H9 (cell line): ENCODE results near the gene GSG1L2. TPM values are rescaled to one million over a fixed set of nuclear protein-coding genes. Genes with fewer than 3 reads are reported as not detected.

Experiments
- DNase-seq: peaks from one replicate; pipeline ENCODE4 v3.0.0-alpha.2; 2017
- H2AFZ ChIP-seq: one replicate; pipeline ENCODE4 v1.6.1; 2013; ENCODE audit warnings: mild to moderate bottlenecking, low read length, control low read depth, moderate library complexity
- H2AK5ac ChIP-seq: 2 replicates; pipeline ENCODE4 v1.6.1; 2013; ENCODE audit warnings: low read length, control low read depth, mixed read lengths; ENCODE audit not compliant: insufficient read length
- H2BK120ac ChIP-seq: one replicate; pipeline ENCODE4 v1.6.1; 2013; ENCODE audit warnings: low read depth, mild to moderate bottlenecking, low read length, control low read depth, inconsistent platforms; ENCODE audit not compliant: poor library complexity, severe bottlenecking
- H2BK12ac ChIP-seq: 2 replicates; pipeline ENCODE4 v1.6.1; 2013; ENCODE audit warnings: low read length, control low read depth, mixed read lengths, low read depth; ENCODE audit not compliant: insufficient read length
- H2BK15ac ChIP-seq: 2 replicates; pipeline ENCODE4 v1.6.1; 2013; ENCODE audit warnings: low read depth, low read length, control low read depth
- H2BK20ac ChIP-seq: one replicate; pipeline ENCODE4 v1.6.1; 2013; ENCODE audit warnings: low read depth, mild to moderate bottlenecking, low read length, control low read depth, inconsistent platforms; ENCODE audit not compliant: poor library complexity, severe bottlenecking
- H2BK5ac ChIP-seq: 2 replicates; pipeline ENCODE4 v1.6.1; 2013; ENCODE audit warnings: low read length, control low read depth, mixed read lengths; ENCODE audit not compliant: insufficient read length
- H3K14ac ChIP-seq: 2 replicates; pipeline ENCODE4 v1.6.1; 2013; ENCODE audit warnings: low read length, control low read depth; ENCODE audit not compliant: insufficient read depth
- H3K18ac ChIP-seq: 2 replicates; pipeline ENCODE4 v1.6.1; 2013; ENCODE audit warnings: low read depth, mild to moderate bottlenecking, mixed read lengths, low read length, control low read depth; ENCODE audit not compliant: insufficient read length
- H3K23ac ChIP-seq: 2 replicates; pipeline ENCODE4 v1.6.1; 2013; ENCODE audit warnings: low read length, control low read depth, mixed read lengths, low read depth; ENCODE audit not compliant: insufficient read length
- H3K23me2 ChIP-seq: 2 replicates; pipeline ENCODE4 v1.6.1; 2013; ENCODE audit warnings: low read depth, mild to moderate bottlenecking, mixed read lengths, low read length, control low read depth; ENCODE audit not compliant: insufficient read length, poor library complexity, severe bottlenecking
- H3K27ac ChIP-seq: 2 replicates; pipeline ENCODE4 v1.5.1; 2013; ENCODE audit warnings: low read length, control low read depth, mixed read lengths, low read depth; ENCODE audit not compliant: insufficient read length
- H3K27me3 ChIP-seq: 2 replicates; pipeline ENCODE4 v1.6.1; 2013; ENCODE audit warnings: low read length, control low read depth, inconsistent platforms; ENCODE audit not compliant: insufficient read depth
- H3K4ac ChIP-seq: 2 replicates; pipeline ENCODE4 v1.6.1; 2013; ENCODE audit warnings: low read depth, mild to moderate bottlenecking, control low read depth, inconsistent platforms, low read length, moderate library complexity
- H3K4me1 ChIP-seq: 2 replicates; pipeline ENCODE4 v1.6.1; 2013; ENCODE audit warnings: low read length, control low read depth, inconsistent platforms; ENCODE audit not compliant: insufficient read depth
- H3K4me2 ChIP-seq: 2 replicates; pipeline ENCODE4 v1.6.1; 2013; ENCODE audit warnings: low read length, control low read depth, mixed read lengths; ENCODE audit not compliant: insufficient read length, insufficient read depth
- H3K56ac ChIP-seq: 2 replicates; pipeline ENCODE4 v1.6.1; 2013; ENCODE audit warnings: low read depth, mild to moderate bottlenecking, mixed read lengths, low read length, control low read depth; ENCODE audit not compliant: insufficient read length
- H3K79me1 ChIP-seq: 2 replicates; pipeline ENCODE4 v1.6.1; 2013; ENCODE audit warnings: low read depth, mild to moderate bottlenecking, moderate library complexity, low read length, control low read depth, inconsistent platforms; ENCODE audit not compliant: insufficient read depth, poor library complexity, severe bottlenecking
- H3K79me2 ChIP-seq: 2 replicates; pipeline ENCODE4 v1.6.1; 2013; ENCODE audit warnings: low read length, control low read depth, inconsistent platforms; ENCODE audit not compliant: insufficient read depth
- H3K9ac ChIP-seq: 2 replicates; pipeline ENCODE4 v1.6.1; 2013; ENCODE audit warnings: low read length, control low read depth, mixed read lengths; ENCODE audit not compliant: insufficient read length; ENCODE audit errors: extremely low read depth
- H3K9me3 ChIP-seq: one replicate; pipeline ENCODE4 v1.6.1; 2013; ENCODE audit warnings: low read depth, low read length, inconsistent platforms; ENCODE audit not compliant: control insufficient read depth
- H3T11ph ChIP-seq: one replicate; pipeline ENCODE4 v1.6.1; 2013; ENCODE audit warnings: mild to moderate bottlenecking, low read length, control low read depth, inconsistent platforms
- H4K20me1 ChIP-seq: one replicate; pipeline ENCODE4 v1.6.1; 2013; ENCODE audit not compliant: control insufficient read depth, insufficient read length, insufficient read depth
- H4K5ac ChIP-seq: 2 replicates; pipeline ENCODE4 v1.6.1; 2013; ENCODE audit warnings: low read depth, mild to moderate bottlenecking, mixed read lengths, low read length, control low read depth; ENCODE audit not compliant: insufficient read length
- H4K8ac ChIP-seq: replicated peaks from 2 replicates; pipeline ENCODE4 v1.6.1; 2013; ENCODE audit warnings: low read length, control low read depth, mixed read lengths, low read depth; ENCODE audit not compliant: insufficient read length
- H4K91ac ChIP-seq: 2 replicates; pipeline ENCODE4 v1.6.1; 2013; ENCODE audit warnings: low read depth, mild to moderate bottlenecking, moderate library complexity, mixed read lengths, low read length, control low read depth; ENCODE audit not compliant: insufficient read length
- H3K27ac Mint-ChIP-seq, 3 experiments: 2 replicates in 2 of 3; 3 replicates in 1 of 3; pipeline ENCODE4 v1.8.0; 2020 to 2021; ENCODE audit warnings: mixed read lengths in 3 of 3, mild to moderate bottlenecking in 1 of 3, moderate library complexity in 1 of 3
- H3K27me3 Mint-ChIP-seq: 2 replicates; pipeline ENCODE4 v1.8.0; 2021; ENCODE audit warnings: low read depth, mild to moderate bottlenecking, moderate library complexity, mixed read lengths
- H3K36me3 Mint-ChIP-seq, 3 experiments: 2 replicates in 2 of 3; 3 replicates in 1 of 3; pipeline ENCODE4 v1.8.0; 2020 to 2021; ENCODE audit warnings: low read depth in 3 of 3, mixed read lengths in 3 of 3; ENCODE audit not compliant: insufficient read depth in 1 of 3
- H3K4me1 Mint-ChIP-seq, 2 experiments: 2 replicates each; pipeline ENCODE4 v1.8.0; 2020; ENCODE audit warnings: mixed read lengths in 2 of 2
- H3K4me3 Mint-ChIP-seq, 2 experiments: 2 replicates in 1 of 2; 3 replicates in 1 of 2; pipeline ENCODE4 v1.8.0; 2020 to 2021; ENCODE audit warnings: mild to moderate bottlenecking in 2 of 2, mixed read lengths in 2 of 2, moderate library complexity in 1 of 2
- H3K9me3 Mint-ChIP-seq, 2 experiments: 2 replicates in 1 of 2; 3 replicates in 1 of 2; pipeline ENCODE4 v1.8.0; 2020; ENCODE audit warnings: mild to moderate bottlenecking in 2 of 2, mixed read lengths in 2 of 2, moderate library complexity in 1 of 2
- CTCF ChIP-seq: fragments of 200-600 bp; sonication (generic); conservative IDR thresholded peaks from 3 replicates; pipeline ENCODE4 v1.8.0; 2021; ENCODE audit warnings: antibody characterized with exemption, mild to moderate bottlenecking
- WGBS: extraction: QIAGEN DNeasy Blood & Tissue Kit; methylation state at CpG from one replicate; pipeline ENCODE4 v1.1.7; 2013; ENCODE audit warnings: missing lambda C conversion rate, low lambda C conversion rate, mixed read lengths; ENCODE audit not compliant: insufficient read length; ENCODE audit errors: extremely low coverage; 5-methylcytosine and 5-hydroxymethylcytosine counted together
- total RNA-seq: library from RNA; stranded (reverse); gene quantifications from 2 replicates; pipeline ENCODE4 v1.2.1, GENCODE V29; 2021

Gene GSG1L2
- total RNA-seq, 1 experiment from 2014 or later = not detected

GRCh38 chr17:9860851-9861250, 39.0 kb upstream of the GSG1L2 start:
- no peak overlapping the region for H3K27ac ChIP-seq
- no peak overlapping the region; the same call in 1 of the 2 replicates for H2BK15ac ChIP-seq
- Mint-ChIP-seq H3K27me3 (peaks cover 9% of the 10 kb centered on the region), H3K4me1 (no peaks in the 10 kb centered on the region), H3K27ac (no peak overlapping the region), H3K4me3 (no peak overlapping the region), H3K36me3 (no peaks in the 10 kb centered on the region), H3K9me3 (peaks cover 8 to 25% of the 10 kb centered on the region in 2 experiments; a peak in 4 of 5 replicates)
- H3K9me3 ChIP-seq = no peaks in the 10 kb centered on the region
- H4K91ac ChIP-seq = no peak overlapping the region
- H3K4me2 ChIP-seq = no peak overlapping the region
- H3K9ac ChIP-seq = no peak overlapping the region
- H3K18ac ChIP-seq = no peak overlapping the region
- H2BK5ac ChIP-seq = no peak overlapping the region
- no peak overlapping the region for H3K23ac ChIP-seq
- no peak for DNase-seq
- no peaks in the 10 kb centered on the region for H3K79me2 ChIP-seq
- H3K56ac ChIP-seq = no peak overlapping the region
- H4K20me1 ChIP-seq = no peaks in the 10 kb centered on the region
- no peak overlapping the region for H3K4ac ChIP-seq
- H3K27me3 ChIP-seq = no peaks in the 10 kb centered on the region
- H2AFZ ChIP-seq = no peak overlapping the region
- H2BK12ac ChIP-seq = no peak overlapping the region
- no peak for TF ChIP-seq CTCF
- no peak overlapping the region for H2BK120ac ChIP-seq
- H4K5ac ChIP-seq = no peak overlapping the region
- no peak overlapping the region for H3K14ac ChIP-seq
- no peak overlapping the region for H2AK5ac ChIP-seq
- no peaks in the 10 kb centered on the region for H3K4me1 ChIP-seq
- no peak overlapping the region for H2BK20ac ChIP-seq
- H4K8ac ChIP-seq = no peak overlapping the region
- no peak overlapping the region for H3T11ph ChIP-seq
- H3K23me2 ChIP-seq = no peaks in the 10 kb centered on the region
- no CpG with 5 or more reads among the region's 7 CpGs for WGBS
- no peaks in the 10 kb centered on the region for H3K79me1 ChIP-seq
